OCI-LY1 (cell line): ENCODE data around the gene PIEZO1.

Experiments used
- H2AFZ ChIP-seq: fragments of 200-600 bp; sonication (generic), shearing (Covaris generic); 2 replicates; pipeline ENCODE4 v1.6.0; 2014; ENCODE audit warnings: antibody characterized with exemption, mild to moderate bottlenecking, low read length
- H3F3A ChIP-seq: fragments of 200-600 bp; sonication (generic), shearing (Covaris generic); 2 replicates; pipeline ENCODE4 v1.6.0; 2014; ENCODE audit warnings: mild to moderate bottlenecking, antibody characterized with exemption, low read length, moderate library complexity; ENCODE audit not compliant: insufficient read depth
- H3K27ac ChIP-seq: fragments of 200-600 bp; sonication (generic); 2 replicates; pipeline ENCODE4 v1.5.1; 2014; ENCODE audit warnings: low read length, mixed run types, mild to moderate bottlenecking, low read depth; ENCODE audit not compliant: poor library complexity, severe bottlenecking
- H3K27me3 ChIP-seq: fragments of 200-600 bp; sonication (generic); 2 replicates; pipeline ENCODE4 v1.6.0; 2014; ENCODE audit warnings: antibody characterized with exemption, mild to moderate bottlenecking, low read length, moderate library complexity; ENCODE audit not compliant: insufficient read depth
- H3K36me3 ChIP-seq: fragments of 200-600 bp; sonication (generic); 2 replicates; pipeline ENCODE4 v1.6.1; 2014; ENCODE audit warnings: mild to moderate bottlenecking, antibody characterized with exemption, low read length, moderate library complexity, mixed read lengths; ENCODE audit not compliant: insufficient read depth
- H3K4me1 ChIP-seq: fragments of 200-600 bp; sonication (generic); 2 replicates; pipeline ENCODE4 v1.5.1; 2014; ENCODE audit warnings: mild to moderate bottlenecking, low read length, moderate library complexity; ENCODE audit not compliant: insufficient read depth, severe bottlenecking
- H3K4me2 ChIP-seq: fragments of 200-600 bp; sonication (generic), shearing (Covaris generic); 2 replicates; pipeline ENCODE4 v1.6.1; 2014; ENCODE audit warnings: low read length
- H3K4me3 ChIP-seq: fragments of 200-600 bp; sonication (generic); 2 replicates; pipeline ENCODE4 v1.5.1; 2014; ENCODE audit warnings: low read length, low read depth, mild to moderate bottlenecking, mixed read lengths; ENCODE audit not compliant: poor library complexity, severe bottlenecking
- H3K79me2 ChIP-seq: fragments of 200-600 bp; shearing (Covaris generic); 2 replicates; pipeline ENCODE4 v1.6.1; 2016; ENCODE audit warnings: mixed run types, low read length, mixed read lengths; ENCODE audit not compliant: insufficient read depth
- H3K9ac ChIP-seq: fragments of 200-600 bp; sonication (generic), shearing (Covaris generic); 2 replicates; pipeline ENCODE4 v1.6.1; 2014; ENCODE audit warnings: mild to moderate bottlenecking, low read length, mixed read lengths
- H3K9me2 ChIP-seq: fragments of 200-600 bp; sonication (generic), shearing (Covaris generic); 2 replicates; pipeline ENCODE4 v1.6.1; 2014; ENCODE audit warnings: low read depth, mild to moderate bottlenecking, low read length, mixed read lengths
- H3K9me3 ChIP-seq: fragments of 200-600 bp; shearing (Covaris generic); 2 replicates; pipeline ENCODE4 v1.6.1; 2014; ENCODE audit warnings: low read length, mixed read lengths
- H4K20me1 ChIP-seq: fragments of 200-600 bp; sonication (generic), shearing (Covaris generic); 2 replicates; pipeline ENCODE4 v1.6.0; 2016; ENCODE audit warnings: mild to moderate bottlenecking, low read length; ENCODE audit not compliant: insufficient read depth
- EZH2 ChIP-seq: fragments of 200-600 bp; sonication (generic), shearing (Covaris generic); IDR thresholded peaks from 2 replicates; pipeline ENCODE4 v1.8.0; 2017; ENCODE audit warnings: borderline replicate concordance, mixed run types, mild to moderate bottlenecking, antibody characterized with exemption, low read length, moderate library complexity, mixed read lengths
- TF ChIP-seq, protein P1 (sequence below): fragments of 200-600 bp; sonication (generic), shearing (Covaris generic); IDR thresholded peaks from 2 replicates; pipeline ENCODE4 v1.5.1; 2017; ENCODE audit warnings: mild to moderate bottlenecking, antibody characterized with exemption, low read length, moderate library complexity, mixed read lengths

PIEZO1 gene

DNA sequence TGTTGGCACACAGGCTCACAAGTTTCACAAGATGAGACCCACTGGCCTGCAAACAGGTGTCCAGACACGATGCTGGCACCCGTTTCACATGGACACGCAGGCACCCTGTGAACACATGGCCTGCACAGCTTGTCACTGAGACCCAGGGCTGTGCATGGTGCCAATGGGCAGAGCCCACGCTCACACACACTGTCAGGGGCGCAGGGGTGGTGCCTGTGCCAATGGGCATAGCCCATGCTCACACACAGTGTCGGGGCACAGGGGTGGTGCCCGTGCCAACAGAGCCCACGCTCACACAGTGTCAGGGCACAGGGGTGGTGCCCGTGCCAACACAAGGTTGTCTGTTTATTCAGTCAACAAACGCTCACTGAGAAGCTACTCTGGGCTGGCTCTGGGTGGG lies 49.4 kb downstream of the PIEZO1 start:
- no peak overlapping the region for H2AFZ ChIP-seq
- TF ChIP-seq, protein P1, sequence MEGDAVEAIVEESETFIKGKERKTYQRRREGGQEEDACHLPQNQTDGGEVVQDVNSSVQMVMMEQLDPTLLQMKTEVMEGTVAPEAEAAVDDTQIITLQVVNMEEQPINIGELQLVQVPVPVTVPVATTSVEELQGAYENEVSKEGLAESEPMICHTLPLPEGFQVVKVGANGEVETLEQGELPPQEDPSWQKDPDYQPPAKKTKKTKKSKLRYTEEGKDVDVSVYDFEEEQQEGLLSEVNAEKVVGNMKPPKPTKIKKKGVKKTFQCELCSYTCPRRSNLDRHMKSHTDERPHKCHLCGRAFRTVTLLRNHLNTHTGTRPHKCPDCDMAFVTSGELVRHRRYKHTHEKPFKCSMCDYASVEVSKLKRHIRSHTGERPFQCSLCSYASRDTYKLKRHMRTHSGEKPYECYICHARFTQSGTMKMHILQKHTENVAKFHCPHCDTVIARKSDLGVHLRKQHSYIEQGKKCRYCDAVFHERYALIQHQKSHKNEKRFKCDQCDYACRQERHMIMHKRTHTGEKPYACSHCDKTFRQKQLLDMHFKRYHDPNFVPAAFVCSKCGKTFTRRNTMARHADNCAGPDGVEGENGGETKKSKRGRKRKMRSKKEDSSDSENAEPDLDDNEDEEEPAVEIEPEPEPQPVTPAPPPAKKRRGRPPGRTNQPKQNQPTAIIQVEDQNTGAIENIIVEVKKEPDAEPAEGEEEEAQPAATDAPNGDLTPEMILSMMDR: no peak
- no peak for TF ChIP-seq EZH2
- no peaks in the 10 kb centered on the region for H3F3A ChIP-seq
- no peak overlapping the region for H3K4me3 ChIP-seq
- no peaks in the 10 kb centered on the region for H3K9me3 ChIP-seq
- H3K27ac ChIP-seq: no peak overlapping the region
- no peak overlapping the region for H3K4me2 ChIP-seq
- peaks cover 5% of the 10 kb centered on the region for H3K27me3 ChIP-seq
- H3K4me1 ChIP-seq: peaks cover 4% of the 10 kb centered on the region
- H4K20me1 ChIP-seq: no peaks in the 10 kb centered on the region
- no peaks in the 10 kb centered on the region for H3K9me2 ChIP-seq
- H3K79me2 ChIP-seq: no peaks in the 10 kb centered on the region
- no peak overlapping the region for H3K9ac ChIP-seq
- no peaks in the 10 kb centered on the region; the same call in 1 of the 2 replicates for H3K36me3 ChIP-seq

DNA sequence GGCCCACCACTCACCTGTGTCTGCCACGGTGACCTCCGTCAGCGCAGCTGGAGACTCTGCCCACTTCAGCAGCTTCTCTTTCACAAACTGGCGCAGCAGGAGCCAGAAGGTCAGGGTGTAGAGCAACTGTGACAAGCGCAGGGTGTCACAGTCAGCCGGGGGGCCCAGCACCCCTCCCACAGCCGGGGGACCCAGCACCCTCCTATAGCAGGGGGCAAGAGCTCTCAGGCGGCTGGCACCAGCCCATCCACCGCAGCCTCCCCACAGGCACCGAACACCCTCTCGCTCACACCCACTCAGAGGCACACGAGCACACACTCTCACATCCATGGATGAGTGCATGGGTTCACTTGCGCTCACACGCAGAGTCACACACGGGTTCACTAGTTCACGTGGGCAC lies 49.9 kb downstream of the PIEZO1 start:
- TF ChIP-seq, protein P1: no peak
- TF ChIP-seq EZH2: no peak
- Histone ChIP-seq H3K4me3 (no peak overlapping the region), H4K20me1 (no peaks in the 10 kb centered on the region), H3K36me3 (no peaks in the 10 kb centered on the region; the same call in 1 of the 2 replicates), H3F3A (no peaks in the 10 kb centered on the region), H3K27ac (no peak overlapping the region), H3K9ac (no peak overlapping the region), H3K79me2 (no peaks in the 10 kb centered on the region), H3K9me2 (no peaks in the 10 kb centered on the region), H3K9me3 (no peaks in the 10 kb centered on the region), H2AFZ (no peak overlapping the region), H3K4me2 (no peak overlapping the region), H3K4me1 (peaks cover 4% of the 10 kb centered on the region), H3K27me3 (peaks cover 5% of the 10 kb centered on the region)

DNA sequence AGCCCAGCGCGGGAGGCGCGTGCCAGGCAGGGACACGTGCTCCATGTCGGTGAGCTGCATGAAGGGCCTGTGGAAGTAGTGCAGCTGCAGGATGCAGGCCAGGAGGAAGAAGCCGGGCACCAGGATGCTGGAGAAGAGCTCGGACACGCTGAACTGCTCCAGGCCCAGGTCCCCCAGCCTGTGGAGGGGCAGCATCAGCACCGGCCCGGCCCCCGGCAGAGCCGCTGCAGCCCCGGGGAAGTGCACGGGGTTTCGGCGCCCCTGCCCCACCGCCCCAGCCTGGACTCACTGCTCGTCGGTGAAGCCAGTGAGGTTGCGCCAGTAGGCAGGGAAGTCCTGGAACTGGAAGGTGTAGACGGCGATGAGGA lies 50.7 kb downstream of the PIEZO1 start:
- H3K9ac ChIP-seq: no peak overlapping the region
- no peak overlapping the region for H3K27ac ChIP-seq
- H3K9me2 ChIP-seq: no peaks in the 10 kb centered on the region
- H3K4me3 ChIP-seq: no peak overlapping the region
- H3F3A ChIP-seq: no peaks in the 10 kb centered on the region
- no peak overlapping the region for H2AFZ ChIP-seq
- no peak overlapping the region for H3K4me2 ChIP-seq
- no peaks in the 10 kb centered on the region for H3K9me3 ChIP-seq
- H3K36me3 ChIP-seq: no peaks in the 10 kb centered on the region; the same call in 1 of the 2 replicates
- no peak for TF ChIP-seq EZH2
- TF ChIP-seq, protein P1: no peak
- H3K27me3 ChIP-seq: peaks cover 5% of the 10 kb centered on the region
- H4K20me1 ChIP-seq: no peaks in the 10 kb centered on the region
- H3K4me1 ChIP-seq: peaks cover 4% of the 10 kb centered on the region
- H3K79me2 ChIP-seq: no peaks in the 10 kb centered on the region
